GM19043 (cell line): ENCODE results near the gene OMA1.

ENCODE experiments used
- ATAC-seq: cut with Tn5 transposase; IDR thresholded peaks from one replicate; pipeline ENCODE4 v1.9.1; 2021; ENCODE audit warnings: low read depth; ENCODE audit not compliant: unreplicated experiment

Gene OMA1

GRCh38 chr1:58465825-58466629, 80.5 kb downstream of the OMA1 start:
- ATAC-seq, result no peak

DNA sequence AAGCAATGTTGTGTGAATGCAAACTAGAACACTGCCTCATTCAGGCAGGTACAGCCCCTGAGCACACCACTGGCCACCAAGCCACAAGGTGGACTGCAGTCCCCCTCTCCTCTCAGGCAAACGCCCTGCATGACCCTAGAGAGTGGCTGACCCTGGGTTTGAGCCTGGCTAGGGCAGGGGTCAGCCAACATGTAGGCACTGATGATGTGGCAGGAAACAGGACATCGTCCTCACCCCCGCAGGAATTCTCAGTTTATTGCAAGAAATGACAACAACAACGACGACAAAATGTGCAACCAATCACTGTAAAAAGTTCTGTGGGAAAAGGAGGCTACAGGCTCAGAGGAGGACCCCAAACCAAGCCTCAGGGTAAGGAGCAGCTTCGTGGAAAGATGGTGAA, 81.3 kb downstream of the OMA1 start:
- no peak for ATAC-seq

GRCh38 chr1:58460469-58460868, 86.1 kb downstream of the OMA1 start:
- no peak for ATAC-seq

DNA sequence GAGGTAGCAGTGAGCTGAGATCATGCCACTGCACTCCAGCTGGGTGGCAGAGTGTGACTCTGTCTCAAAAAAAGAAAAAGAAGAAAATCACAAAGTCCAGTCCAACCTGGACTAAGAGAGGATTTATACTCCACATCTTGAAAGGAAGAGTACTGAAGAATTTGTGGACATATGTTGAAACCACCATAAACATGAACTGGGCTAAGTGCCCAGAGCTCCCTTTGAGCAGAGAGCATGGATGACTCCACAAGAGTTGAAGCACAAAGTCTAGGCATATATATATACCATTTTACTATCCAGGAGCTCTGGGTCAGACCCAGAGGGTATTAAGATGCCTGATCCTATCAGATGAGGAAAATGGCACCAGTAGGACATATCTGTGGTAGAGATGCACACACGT, 86.6 kb downstream of the OMA1 start:
- no peak for ATAC-seq

GRCh38 chr1:58457023-58457635, 89.4 kb downstream of the OMA1 start:
- ATAC-seq, result no peak

GRCh38 chr1:58456470-58456869, 90.1 kb downstream of the OMA1 start:
- ATAC-seq, result no peak

DNA sequence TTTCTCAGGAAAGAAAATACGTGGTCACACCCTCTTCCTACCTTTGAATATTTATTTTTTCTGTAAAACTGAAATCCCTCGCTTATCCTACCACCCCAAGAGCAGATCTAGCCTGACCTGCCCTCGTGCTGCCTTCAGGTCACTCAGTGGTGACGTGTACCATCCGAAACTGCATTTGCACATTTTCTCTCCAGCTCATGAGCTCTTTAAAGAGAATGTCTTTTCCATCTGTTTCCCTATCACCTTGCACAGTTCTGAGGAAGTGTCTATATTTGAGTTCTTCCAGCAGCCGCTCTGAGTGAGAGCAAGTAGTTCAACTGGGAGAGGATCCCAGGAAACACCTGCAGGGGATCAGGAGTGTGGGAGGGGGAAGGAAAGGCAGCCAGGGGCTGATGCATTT, 91.7 kb downstream of the OMA1 start:
- no peak for ATAC-seq

DNA sequence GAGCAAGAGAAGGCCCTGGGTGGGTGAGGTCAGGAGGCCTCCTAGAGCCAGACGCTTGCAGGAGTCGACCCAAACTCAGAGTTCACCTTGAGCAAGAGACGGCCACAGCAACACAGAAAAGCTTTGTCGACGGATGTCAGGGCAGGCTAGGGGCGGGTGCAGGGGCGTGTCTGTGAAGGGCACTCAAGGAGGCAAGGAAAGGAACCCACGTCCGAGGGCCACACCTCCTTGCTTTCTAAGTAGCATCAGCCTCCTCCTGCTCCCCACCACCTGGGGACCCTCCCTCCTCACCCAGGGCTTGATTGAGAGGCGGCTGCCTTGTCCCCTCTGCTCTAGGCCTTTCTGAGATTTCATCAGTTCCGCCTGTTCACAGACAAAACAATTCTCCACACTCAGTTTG, 92.1 kb downstream of the OMA1 start:
- ATAC-seq, result no peak

DNA sequence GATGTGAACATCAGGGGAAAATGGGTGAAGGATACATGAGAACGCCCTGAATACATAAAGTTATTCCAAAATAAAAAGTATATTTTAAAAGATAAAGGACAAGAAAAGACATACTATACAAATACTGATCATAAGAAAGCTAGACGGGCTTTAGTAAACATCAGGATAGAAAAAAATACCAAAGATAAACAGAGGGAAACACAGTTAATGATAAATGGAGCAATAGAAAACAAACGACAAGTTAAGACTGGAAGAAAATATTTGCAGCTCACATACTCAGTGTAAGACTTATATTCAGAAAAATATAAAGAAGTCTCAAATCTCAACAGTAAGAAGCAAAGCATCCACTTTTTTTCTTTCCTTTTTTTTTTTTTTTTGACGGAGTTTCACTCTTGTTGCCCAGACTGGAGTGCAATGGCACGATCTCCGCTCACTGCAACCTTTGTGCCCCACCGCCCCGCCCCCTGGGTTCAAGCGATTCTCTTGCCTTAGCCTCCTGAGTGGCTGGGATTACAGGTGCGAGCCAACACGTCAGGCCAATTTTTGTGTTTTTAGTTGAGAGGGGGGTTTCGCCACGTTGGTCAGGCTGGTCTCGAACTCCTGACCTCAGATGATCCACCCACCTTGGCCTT, 94.8 kb downstream of the OMA1 start:
- no peak for ATAC-seq

- no peak for ATAC-seq
These were observed 98.6 kb downstream of the OMA1 start for GRCh38 chr1:58447886-58448285.

DNA sequence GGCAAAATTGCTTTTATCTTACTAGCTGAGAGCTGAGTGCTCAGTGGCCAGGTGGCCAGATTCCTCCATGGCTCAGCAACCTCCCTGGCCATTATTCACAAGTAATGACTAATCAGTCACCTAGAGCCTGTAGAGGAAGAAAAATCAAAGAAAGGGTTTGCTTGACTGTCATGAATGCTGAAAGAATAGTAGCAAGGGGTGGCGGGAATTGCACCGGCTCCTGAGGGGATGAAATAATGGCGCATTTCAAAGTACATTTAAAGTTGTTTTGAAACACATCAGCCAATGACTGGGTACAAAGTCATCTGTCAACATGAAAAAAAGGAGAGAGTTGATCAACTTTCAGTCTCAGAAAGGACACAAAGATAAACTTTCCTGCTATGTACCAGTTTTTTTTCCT, 99.5 kb downstream of the OMA1 start:
- no peak for ATAC-seq

GRCh38 chr1:58446368-58446767, 100.2 kb downstream of the OMA1 start:
- ATAC-seq, result no peak

DNA sequence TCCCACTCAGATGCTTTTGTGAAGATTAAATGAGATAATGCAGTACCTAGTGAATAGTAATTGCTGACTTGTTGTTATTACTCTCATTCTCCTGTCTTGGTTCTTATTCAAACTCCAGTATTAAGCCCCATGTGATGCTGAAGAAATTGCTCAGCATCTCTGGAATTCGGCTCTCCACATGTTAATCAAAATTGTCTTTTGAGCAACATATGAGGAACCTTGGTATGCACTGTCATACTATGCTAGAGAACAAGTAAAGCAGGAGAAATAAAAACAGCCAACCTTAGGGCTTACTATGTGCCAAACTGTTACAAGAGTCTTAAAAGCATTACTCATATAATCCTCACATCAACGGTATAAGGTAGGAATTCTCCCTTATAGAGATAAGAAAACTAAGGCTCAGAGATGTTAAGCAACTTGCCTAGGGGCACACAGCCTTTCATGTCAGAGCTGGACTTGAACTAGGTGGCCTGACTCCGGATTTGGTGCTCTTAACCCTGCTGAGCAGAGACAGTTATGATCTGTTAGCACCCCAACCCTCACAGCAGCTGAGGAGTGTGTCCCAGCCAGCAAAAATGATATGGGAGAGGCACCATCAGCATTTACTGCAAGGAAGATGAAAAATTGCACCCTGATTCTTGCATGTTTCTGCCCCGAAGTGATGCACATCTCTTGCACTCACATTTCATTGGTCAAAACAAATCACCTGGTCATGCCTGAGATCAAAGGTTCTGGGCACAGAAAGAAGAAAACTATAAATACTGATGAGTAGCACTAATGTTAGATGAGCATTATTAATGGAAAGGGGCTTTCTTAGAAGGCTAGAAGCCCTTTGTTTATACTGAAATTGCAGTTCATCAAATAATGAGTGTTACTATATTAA, 102.3 kb downstream of the OMA1 start:
- ATAC-seq, result no peak

GRCh38 chr1:58442114-58442513, 104.4 kb downstream of the OMA1 start:
- no peak for ATAC-seq

DNA sequence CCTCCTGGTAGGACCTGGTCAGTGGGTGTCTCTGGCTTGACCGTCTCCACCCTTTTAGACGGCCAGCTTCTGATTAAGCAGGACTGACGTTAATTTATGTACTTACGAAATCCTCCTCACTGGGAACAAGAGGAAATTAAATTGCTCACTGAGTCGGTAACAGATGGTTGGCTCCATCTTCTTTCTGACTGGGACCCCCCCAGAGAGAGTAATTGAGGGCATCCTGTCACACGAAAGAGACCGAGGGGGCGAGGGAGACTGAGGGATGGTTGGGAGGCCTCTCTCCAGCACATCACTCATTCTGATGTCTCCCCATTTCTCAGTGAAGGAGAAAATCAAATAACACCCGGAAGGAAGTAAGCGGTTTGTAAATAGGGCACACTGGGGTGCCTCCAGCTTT, 104.8 kb downstream of the OMA1 start:
- ATAC-seq, result no peak

DNA sequence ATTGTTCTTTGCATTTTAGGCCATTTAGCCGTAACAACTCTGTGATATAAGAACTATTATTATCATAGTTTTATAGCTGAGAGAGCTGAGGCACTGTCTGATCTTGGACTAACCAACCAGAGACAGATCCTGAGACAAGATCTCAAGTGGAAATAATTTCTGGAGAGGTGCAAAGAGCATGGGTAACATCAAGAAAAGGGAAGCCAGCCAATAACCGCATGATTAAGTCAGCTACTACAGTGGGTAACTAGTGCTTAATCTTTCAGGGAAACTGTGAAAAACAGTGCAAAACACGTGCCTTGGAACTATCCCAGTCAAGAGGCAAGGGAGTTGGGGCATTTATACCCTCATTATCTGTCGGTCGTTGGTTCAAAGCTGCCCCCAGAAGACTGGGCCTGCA, 105.8 kb downstream of the OMA1 start:
- no peak for ATAC-seq

GRCh38 chr1:58439946-58440345, 106.6 kb downstream of the OMA1 start:
- ATAC-seq, result no peak

DNA sequence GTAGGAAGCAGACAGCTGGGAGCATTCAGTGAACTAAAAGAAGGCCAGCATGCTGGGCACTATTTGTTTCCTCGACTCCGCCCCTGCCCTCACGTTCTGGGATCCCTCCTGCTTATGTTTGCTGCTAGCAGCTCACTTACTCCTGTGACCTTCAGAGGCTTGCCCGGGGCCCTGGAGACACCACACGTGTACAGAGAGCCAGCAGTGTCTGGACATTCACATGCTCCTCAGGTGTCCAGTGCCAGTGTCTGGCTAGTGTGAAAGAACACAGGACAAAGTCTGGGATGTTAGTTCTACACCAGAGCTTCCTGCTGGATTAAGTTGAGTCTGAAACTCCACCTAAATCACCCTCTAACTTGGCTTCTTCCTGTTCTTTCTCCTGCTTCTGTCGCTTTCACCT, 108.1 kb downstream of the OMA1 start:
- no peak for ATAC-seq

- ATAC-seq, result no peak
These were observed 108.9 kb downstream of the OMA1 start for GRCh38 chr1:58437623-58438022.

DNA sequence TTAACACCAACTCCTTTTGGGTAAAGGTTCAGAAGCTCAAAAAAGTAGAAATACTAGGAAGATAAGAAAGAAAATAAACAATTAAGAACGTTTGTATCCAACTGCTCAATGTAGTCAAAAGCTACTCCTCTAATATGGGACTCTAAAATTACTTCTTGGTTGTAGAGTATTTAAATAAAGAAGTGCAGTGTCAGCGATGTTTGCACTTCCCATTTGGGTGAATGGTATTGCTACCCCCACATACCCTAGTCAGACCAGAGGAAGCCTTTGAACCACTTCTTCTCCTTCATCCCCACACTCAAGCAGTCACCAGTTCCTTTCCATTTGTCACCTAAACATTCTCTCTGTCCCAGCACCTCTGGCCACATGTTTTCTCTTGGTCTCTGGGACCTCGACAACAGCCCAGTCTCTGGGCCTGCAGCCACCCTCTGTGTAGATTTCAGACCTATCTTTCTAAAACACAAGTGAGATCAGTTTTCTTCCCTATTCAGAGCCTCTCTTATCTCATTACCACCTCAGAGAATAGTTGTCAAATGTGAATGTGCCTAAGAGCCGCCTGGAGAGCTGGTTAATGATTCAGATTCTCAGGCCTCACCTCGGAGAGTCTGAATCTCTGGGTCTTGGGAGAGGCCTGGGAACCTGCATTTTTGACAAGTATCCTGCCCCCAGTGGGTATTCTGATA, 109.8 kb downstream of the OMA1 start:
- ATAC-seq, result no peak
